Thoracic aorta (tissue), 2 donors: ENCODE data around the gene SLITRK5. TPM values are rescaled to one million over a fixed set of nuclear protein-coding genes. Genes with fewer than 3 reads are reported as not detected.

ENCODE experiments used
- ATAC-seq: fragments of 150-250 bp; one replicate; pipeline ENCODE4 v1.8.0; 2017; ENCODE audit warnings: low read depth; ENCODE audit not compliant: insufficient number of reproducible peaks, low FRiP score
- DNase-seq: peaks from one replicate; pipeline ENCODE4 v3.0.0-alpha.2; 2020; ENCODE audit warnings: low spot score
- H3K27ac ChIP-seq, 2 donors: fragments of 200-600 bp; sonication (generic); 1 replicate in 1 of 2; 2 replicates in 1 of 2; pipeline ENCODE4 v1.5.1; 2016; ENCODE audit warnings: mild to moderate bottlenecking in 2 of 2, moderate library complexity in 2 of 2
- H3K27me3 ChIP-seq: fragments of 200-600 bp; sonication (generic); replicated peaks from 2 replicates; pipeline ENCODE4 v1.6.0; 2016; ENCODE audit warnings: mild to moderate bottlenecking; ENCODE audit not compliant: insufficient read depth
- H3K36me3 ChIP-seq: fragments of 200-600 bp; sonication (generic); one replicate; pipeline ENCODE4 v1.5.1; 2016
- H3K4me1 ChIP-seq, 2 donors: fragments of 200-600 bp; sonication (generic); 1 replicate in 1 of 2; 2 replicates in 1 of 2; pipeline versions ENCODE4 v1.5.1 to v1.6.0; 2016; ENCODE audit warnings: low read depth in 2 of 2, mild to moderate bottlenecking in 1 of 2; ENCODE audit not compliant: control insufficient read depth in 1 of 2
- H3K4me3 ChIP-seq: fragments of 200-600 bp; sonication (generic); 2 replicates; pipeline ENCODE4 v1.5.1; 2016; ENCODE audit warnings: mild to moderate bottlenecking
- H3K9me3 ChIP-seq: fragments of 200-600 bp; sonication (generic); 2 replicates; pipeline ENCODE4 v1.5.1; 2016
- CTCF ChIP-seq: fragments of 200-600 bp; sonication (generic); IDR thresholded peaks from one replicate; pipeline ENCODE4 v1.5.1; 2019; ENCODE audit warnings: antibody characterized with exemption
- total RNA-seq, 2 donors: library from RNA; depleted of rRNA; stranded (reverse); fragments of >200 nt; gene quantifications; one replicate each; pipeline versions ENCODE4 v1.1.0 to v1.2.3, GENCODE V29; 2016

Gene SLITRK5
- total RNA-seq, 2 donors from 2014 or later: under 0.01 to 0.56 TPM

- no peak for ATAC-seq
- H3K27ac ChIP-seq: no peak overlapping the region
- no peak overlapping the region for H3K4me3 ChIP-seq
- no peaks in the 10 kb centered on the region for H3K9me3 ChIP-seq
- no peaks in the 10 kb centered on the region for H3K27me3 ChIP-seq
- TF ChIP-seq CTCF: no peak
- no peaks in the 10 kb centered on the region for H3K4me1 ChIP-seq
- no peaks in the 10 kb centered on the region for H3K36me3 ChIP-seq
- no peak for DNase-seq
Observed at GRCh38 chr13:87680298-87680697, 9.1 kb downstream of the SLITRK5 start.

GRCh38 chr13:87684850-87685742 is 13.9 kb downstream of the SLITRK5 start:
- no peak for TF ChIP-seq CTCF
- no peak for DNase-seq
- ATAC-seq: no peak
- H3K4me1 ChIP-seq: no peaks in the 10 kb centered on the region
- no peak overlapping the region for H3K4me3 ChIP-seq
- no peaks in the 10 kb centered on the region for H3K36me3 ChIP-seq
- no peaks in the 10 kb centered on the region for H3K27me3 ChIP-seq
- no peaks in the 10 kb centered on the region for H3K9me3 ChIP-seq
- H3K27ac ChIP-seq: no peak overlapping the region

GRCh38 chr13:87696458-87696857 is 25.3 kb downstream of the SLITRK5 start:
- Histone ChIP-seq H3K27me3 (no peaks in the 10 kb centered on the region), H3K9me3 (no peaks in the 10 kb centered on the region), H3K36me3 (no peaks in the 10 kb centered on the region), H3K4me3 (no peak overlapping the region), H3K27ac (no peak overlapping the region), H3K4me1 (no peaks in the 10 kb centered on the region)
- DNase-seq: no peak
- no peak for ATAC-seq
- no peak for TF ChIP-seq CTCF

- no peaks in the 10 kb centered on the region for H3K36me3 ChIP-seq
- no peak overlapping the region for H3K4me3 ChIP-seq
- TF ChIP-seq CTCF: no peak
- no peak overlapping the region for H3K27ac ChIP-seq
- no peak for ATAC-seq
- no peaks in the 10 kb centered on the region for H3K9me3 ChIP-seq
- no peaks in the 10 kb centered on the region for H3K4me1 ChIP-seq
- no peak for DNase-seq
- no peaks in the 10 kb centered on the region for H3K27me3 ChIP-seq
Observed at GRCh38 chr13:87698268-87698667, 27.1 kb downstream of the SLITRK5 start.

GRCh38 chr13:87709947-87710346 is 38.8 kb downstream of the SLITRK5 start:
- no peak overlapping the region for H3K27ac ChIP-seq
- H3K4me1 ChIP-seq: no peaks in the 10 kb centered on the region
- ATAC-seq (no peak), DNase-seq (no peak)
- no peak for TF ChIP-seq CTCF
- no peak overlapping the region for H3K4me3 ChIP-seq
- no peaks in the 10 kb centered on the region for H3K27me3 ChIP-seq
- H3K9me3 ChIP-seq: no peaks in the 10 kb centered on the region
- H3K36me3 ChIP-seq: no peaks in the 10 kb centered on the region
